NT2/D1 (cell line): ENCODE results near the gene SMG5.

Source experiments
- DNase-seq: peaks from one replicate; pipeline ENCODE4 v3.0.0-alpha.2; 2011; ENCODE audit warnings: low read depth, low spot score
- H3K27me3 ChIP-seq: 2 replicates; pipeline ENCODE4 v1.6.0; 2011; ENCODE audit warnings: mild to moderate bottlenecking; ENCODE audit not compliant: insufficient read length, insufficient read depth
- H3K36me3 ChIP-seq: 2 replicates; pipeline ENCODE4 v1.6.1; 2011; ENCODE audit warnings: mild to moderate bottlenecking, low read length, mixed read lengths; ENCODE audit not compliant: insufficient read depth, insufficient read length
- H3K4me1 ChIP-seq: 2 replicates; pipeline ENCODE4 v1.5.1; 2011; ENCODE audit not compliant: insufficient read depth, insufficient read length
- H3K4me3 ChIP-seq: 2 replicates; pipeline ENCODE4 v1.5.1; 2011; ENCODE audit warnings: low read depth; ENCODE audit not compliant: insufficient read length
- H3K9ac ChIP-seq: 2 replicates; pipeline ENCODE4 v1.6.0; 2011; ENCODE audit warnings: low read depth; ENCODE audit not compliant: insufficient read length
- H3K9me3 ChIP-seq: 2 replicates; pipeline ENCODE4 v1.5.1; 2011; ENCODE audit warnings: mild to moderate bottlenecking, low read length; ENCODE audit not compliant: insufficient read depth
- SUZ12 ChIP-seq: IDR thresholded peaks from 2 replicates; pipeline ENCODE4 v1.6.1; 2011; ENCODE audit not compliant: insufficient read length, insufficient read depth; ENCODE audit errors: extremely low read depth
- YY1 ChIP-seq: IDR thresholded peaks from 2 replicates; pipeline ENCODE4 v1.6.1; 2011; ENCODE audit not compliant: insufficient read length, insufficient read depth
- ZNF274 ChIP-seq: IDR thresholded peaks from 2 replicates; pipeline ENCODE4 v1.6.1; 2011; ENCODE audit warnings: mild to moderate bottlenecking, low read depth, low read length

SMG5 gene

DNA sequence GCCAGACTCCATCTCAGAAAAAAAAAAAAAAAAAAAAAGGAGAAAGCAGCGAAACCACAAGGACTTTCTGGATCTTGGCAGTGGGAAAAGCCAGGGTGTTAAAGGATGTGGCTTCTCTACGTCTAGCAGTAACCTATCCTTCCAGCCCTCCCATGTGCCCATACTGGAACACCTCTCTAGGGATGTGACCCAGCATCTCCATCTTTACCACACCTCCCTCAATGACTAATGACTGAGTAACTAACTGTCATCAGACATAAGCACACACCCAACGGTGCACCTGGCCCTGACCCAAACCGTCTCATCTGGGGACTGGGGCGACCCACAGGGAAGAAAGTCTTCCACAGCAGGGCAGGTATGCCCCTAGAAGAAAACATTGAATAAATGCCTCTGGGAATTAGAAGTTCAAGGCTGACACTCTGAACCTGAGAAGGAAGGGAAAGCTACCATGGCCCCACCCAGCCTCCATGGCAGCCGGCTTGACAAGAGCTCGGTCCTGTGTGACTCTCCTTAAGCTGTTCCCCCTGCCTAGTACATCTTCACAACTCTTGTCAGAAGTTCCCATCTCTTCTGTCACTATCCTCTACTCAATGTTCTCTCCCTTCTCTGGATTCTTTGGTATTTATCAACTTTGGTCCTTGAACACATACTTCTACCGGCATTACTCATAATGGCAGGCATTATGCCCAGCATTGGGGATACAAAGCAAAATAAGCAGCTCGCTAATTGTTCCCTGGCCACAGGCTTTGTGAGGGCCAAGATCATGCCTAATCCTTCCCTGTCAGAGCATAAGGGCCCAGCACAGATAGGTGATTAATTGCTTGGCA, 20.0 kb downstream of the SMG5 start:
- Histone ChIP-seq H3K4me1 (no peaks in the 10 kb centered on the region), H3K36me3 (peaks cover 93% of the 10 kb centered on the region), H3K9ac (no peak overlapping the region), H3K27me3 (no peaks in the 10 kb centered on the region), H3K9me3 (no peaks in the 10 kb centered on the region), H3K4me3 (no peak overlapping the region)
- no peak for TF ChIP-seq SUZ12
- TF ChIP-seq ZNF274, result no peak
- no peak for TF ChIP-seq YY1
- no peak for DNase-seq

DNA sequence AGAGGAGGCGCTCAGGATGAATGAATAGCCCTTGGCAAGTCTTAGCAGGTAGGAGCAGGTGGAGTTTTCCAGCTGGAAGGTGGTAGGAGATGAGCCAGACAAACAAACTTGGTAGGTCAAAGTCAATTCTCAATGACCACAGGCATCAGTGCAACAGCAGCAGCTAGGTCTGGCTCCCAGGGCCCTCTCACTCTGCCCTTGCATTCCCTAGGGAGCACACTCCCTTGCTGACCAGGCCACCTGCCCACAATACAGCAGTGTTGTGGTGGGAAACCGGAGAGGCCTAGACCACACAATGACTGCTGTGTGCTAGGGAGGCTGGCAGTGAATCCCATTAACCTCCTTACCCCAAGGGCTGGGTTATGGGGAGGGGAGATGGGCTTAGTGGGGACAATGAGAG, 21.7 kb downstream of the SMG5 start:
- Histone ChIP-seq H3K9me3 (no peaks in the 10 kb centered on the region), H3K27me3 (no peaks in the 10 kb centered on the region), H3K36me3 (peaks cover 91% of the 10 kb centered on the region), H3K9ac (no peak overlapping the region), H3K4me3 (no peak overlapping the region), H3K4me1 (no peaks in the 10 kb centered on the region)
- TF ChIP-seq ZNF274 (no peak), YY1 (no peak), SUZ12 (no peak)
- no peak for DNase-seq

DNA sequence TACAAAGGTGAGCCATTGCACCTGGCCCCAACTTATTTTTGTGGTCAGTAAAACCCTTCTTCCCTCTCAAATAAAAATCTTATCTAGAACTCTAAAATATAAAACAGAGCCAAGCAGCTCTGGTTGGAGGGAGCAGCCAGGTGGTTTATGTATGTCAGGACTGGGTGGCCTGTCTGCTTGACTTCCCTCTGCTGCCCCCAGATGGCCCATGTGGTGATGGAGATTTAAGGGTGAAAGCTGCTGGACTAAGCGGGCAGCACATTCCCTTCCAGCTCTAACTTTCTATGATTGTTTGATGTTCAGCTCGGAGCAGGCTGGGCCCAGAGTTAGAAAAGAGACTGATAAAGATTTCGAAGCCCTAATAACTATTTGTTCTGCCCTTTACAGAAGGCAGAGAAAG, 22.8 kb downstream of the SMG5 start:
- H3K27me3 ChIP-seq, result no peaks in the 10 kb centered on the region
- peaks cover 88% of the 10 kb centered on the region for H3K36me3 ChIP-seq
- DNase-seq, result no peak
- H3K9ac ChIP-seq, result no peak overlapping the region
- TF ChIP-seq SUZ12 (no peak), YY1 (no peak), ZNF274 (no peak)
- no peaks in the 10 kb centered on the region for H3K9me3 ChIP-seq
- no peaks in the 10 kb centered on the region for H3K4me1 ChIP-seq
- H3K4me3 ChIP-seq, result no peak overlapping the region

DNA sequence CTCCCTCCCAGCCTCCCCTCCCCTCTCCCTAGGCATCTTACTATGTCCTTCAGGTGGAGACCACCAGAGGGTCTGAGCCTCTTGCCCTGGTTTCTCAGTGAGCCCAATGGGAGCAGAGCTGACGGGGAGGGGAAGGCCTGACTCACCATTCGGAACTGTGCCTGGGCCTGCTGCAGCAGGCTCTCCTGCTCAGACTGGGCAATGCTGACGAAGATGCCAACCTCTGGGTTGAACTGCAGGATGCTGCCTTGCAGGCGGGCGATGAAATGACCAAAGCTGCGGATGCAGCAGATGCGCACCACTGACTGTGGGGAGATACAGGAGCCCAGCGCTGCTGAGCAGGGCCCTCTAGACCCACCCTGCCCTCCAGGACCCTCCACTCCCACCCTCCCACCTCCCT, 23.8 kb downstream of the SMG5 start:
- H3K4me3 ChIP-seq, result no peak overlapping the region
- H3K36me3 ChIP-seq, result peaks cover 90% of the 10 kb centered on the region
- no peaks in the 10 kb centered on the region for H3K27me3 ChIP-seq
- H3K9me3 ChIP-seq, result no peaks in the 10 kb centered on the region
- TF ChIP-seq SUZ12 (no peak), YY1 (no peak), ZNF274 (no peak)
- H3K9ac ChIP-seq, result no peak overlapping the region
- no peak for DNase-seq
- no peaks in the 10 kb centered on the region for H3K4me1 ChIP-seq

DNA sequence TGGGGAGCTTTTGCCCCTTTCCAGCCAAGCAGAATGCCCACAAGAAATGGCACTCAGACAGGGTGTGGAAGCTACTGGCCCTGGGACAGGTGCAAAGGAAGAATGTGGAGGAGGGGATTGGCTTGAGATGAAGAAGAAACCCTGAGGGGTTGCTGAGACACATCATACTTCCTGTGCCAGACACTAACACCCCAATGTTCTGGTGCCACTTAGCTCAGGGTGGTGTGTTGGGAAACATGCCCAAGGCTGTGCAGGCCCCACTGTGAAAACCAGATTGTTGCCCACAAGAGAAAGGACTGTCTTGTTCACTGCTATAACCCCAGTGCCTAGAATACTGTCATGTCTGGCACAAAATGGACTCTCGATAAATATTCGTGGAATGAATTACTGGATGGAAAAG, 24.9 kb downstream of the SMG5 start:
- Histone ChIP-seq H3K9me3 (no peaks in the 10 kb centered on the region), H3K4me1 (no peaks in the 10 kb centered on the region), H3K36me3 (peaks cover 90% of the 10 kb centered on the region), H3K4me3 (no peak overlapping the region), H3K27me3 (no peaks in the 10 kb centered on the region), H3K9ac (no peak overlapping the region)
- DNase-seq, result no peak
- TF ChIP-seq SUZ12 (no peak), YY1 (no peak)

DNA sequence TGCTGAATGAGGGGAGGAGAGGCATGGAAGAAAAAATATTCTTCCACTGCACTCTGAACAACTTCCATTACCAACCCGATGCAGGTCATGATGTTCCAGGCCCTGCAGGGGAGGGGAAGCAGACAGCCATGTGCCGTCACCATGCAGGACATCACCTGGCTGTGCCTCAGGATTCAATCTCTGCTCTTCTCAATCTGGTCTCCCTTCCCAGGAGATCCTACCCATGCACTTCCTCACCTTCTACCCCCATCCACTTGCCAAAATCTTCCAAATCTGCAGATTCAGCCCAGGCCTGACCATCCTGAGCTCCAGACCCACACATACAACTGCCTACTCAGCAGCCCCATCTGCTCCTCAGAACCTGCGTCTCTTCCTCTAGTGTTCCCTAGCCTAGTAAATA, 29.0 kb downstream of the SMG5 start:
- no peaks in the 10 kb centered on the region for H3K9me3 ChIP-seq
- no peak overlapping the region for H3K4me3 ChIP-seq
- TF ChIP-seq ZNF274 (no peak), SUZ12 (no peak), YY1 (no peak)
- DNase-seq, result no peak
- no peak overlapping the region for H3K9ac ChIP-seq
- H3K36me3 ChIP-seq, result peaks cover 95% of the 10 kb centered on the region
- no peaks in the 10 kb centered on the region for H3K27me3 ChIP-seq
- peaks cover 27% of the 10 kb centered on the region for H3K4me1 ChIP-seq

DNA sequence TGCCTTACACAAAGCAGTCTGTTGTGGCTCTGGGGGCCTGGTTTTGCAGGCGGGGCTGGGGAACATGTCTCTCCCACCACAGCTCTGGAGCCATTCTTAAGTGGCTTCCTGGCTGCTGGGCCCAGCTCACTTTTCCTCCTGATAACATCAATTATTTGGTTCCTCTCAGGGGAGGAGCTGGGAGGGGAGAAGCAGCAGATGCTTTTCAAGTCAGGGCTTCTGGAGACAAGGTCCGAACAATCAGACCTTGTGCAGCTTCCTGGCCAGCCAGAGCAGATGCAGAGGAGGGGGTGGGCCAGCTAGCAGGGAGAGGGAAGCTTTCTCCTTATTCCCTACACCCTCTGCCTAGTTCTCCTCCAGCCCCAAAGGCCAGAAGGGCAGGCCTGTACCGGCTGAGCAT, 31.1 kb downstream of the SMG5 start:
- no peak for TF ChIP-seq SUZ12
- no peak for TF ChIP-seq YY1
- no peak for TF ChIP-seq ZNF274
- Histone ChIP-seq H3K36me3 (peaks cover 93% of the 10 kb centered on the region), H3K9ac (no peak overlapping the region), H3K4me3 (no peak overlapping the region), H3K27me3 (no peaks in the 10 kb centered on the region), H3K9me3 (no peaks in the 10 kb centered on the region), H3K4me1 (peaks cover 44% of the 10 kb centered on the region)
- DNase-seq, result no peak

DNA sequence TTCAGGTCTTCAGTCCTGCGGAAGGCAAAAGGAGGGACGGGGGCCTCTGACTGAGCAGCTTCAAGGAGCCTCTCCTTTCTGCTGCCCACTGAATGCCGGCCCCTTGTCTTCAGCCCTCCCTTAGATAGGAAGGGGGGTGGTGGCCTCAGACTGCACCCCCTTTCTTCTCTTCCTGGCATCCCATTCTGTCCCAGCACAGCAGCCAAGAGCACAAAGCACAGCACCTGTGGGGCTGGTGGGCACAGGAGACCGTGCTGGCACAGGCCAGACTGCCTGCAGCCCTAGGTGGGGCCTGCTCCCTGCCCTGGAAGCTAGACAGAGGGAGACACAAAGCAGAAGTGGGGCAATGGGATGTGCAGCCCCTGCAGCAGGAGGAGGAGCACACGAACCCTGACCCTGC, 33.0 kb downstream of the SMG5 start:
- Histone ChIP-seq H3K9me3 (no peaks in the 10 kb centered on the region), H3K27me3 (no peaks in the 10 kb centered on the region), H3K36me3 (peaks cover 92% of the 10 kb centered on the region), H3K4me3 (no peak overlapping the region), H3K9ac (no peak overlapping the region), H3K4me1 (peaks cover 47% of the 10 kb centered on the region)
- no peak for TF ChIP-seq YY1
- TF ChIP-seq ZNF274, result no peak
- no peak for TF ChIP-seq SUZ12
- DNase-seq, result no peak
